Measurements from ENCODE around the gene RGS7. TPM values are rescaled to one million over a fixed set of nuclear protein-coding genes. Genes with fewer than 3 reads are reported as not detected.

RGS7 gene
- total RNA-seq, 4 donors from 2014 or later, result 0.27 TPM; not detected in 3

- Histone ChIP-seq H3K4me1 (no peaks in the 10 kb centered on the region), H3K9me3 (peaks cover 0 to 13% (median 0%) of the 10 kb centered on the region in 3 donors), H3K27ac (no peak overlapping the region), H3K36me3 (no peaks in the 10 kb centered on the region), H3K27me3 (peaks cover 7% of the 10 kb centered on the region), H3K4me3 (no peak overlapping the region)
- no peak for ATAC-seq
- TF ChIP-seq, protein P1, sequence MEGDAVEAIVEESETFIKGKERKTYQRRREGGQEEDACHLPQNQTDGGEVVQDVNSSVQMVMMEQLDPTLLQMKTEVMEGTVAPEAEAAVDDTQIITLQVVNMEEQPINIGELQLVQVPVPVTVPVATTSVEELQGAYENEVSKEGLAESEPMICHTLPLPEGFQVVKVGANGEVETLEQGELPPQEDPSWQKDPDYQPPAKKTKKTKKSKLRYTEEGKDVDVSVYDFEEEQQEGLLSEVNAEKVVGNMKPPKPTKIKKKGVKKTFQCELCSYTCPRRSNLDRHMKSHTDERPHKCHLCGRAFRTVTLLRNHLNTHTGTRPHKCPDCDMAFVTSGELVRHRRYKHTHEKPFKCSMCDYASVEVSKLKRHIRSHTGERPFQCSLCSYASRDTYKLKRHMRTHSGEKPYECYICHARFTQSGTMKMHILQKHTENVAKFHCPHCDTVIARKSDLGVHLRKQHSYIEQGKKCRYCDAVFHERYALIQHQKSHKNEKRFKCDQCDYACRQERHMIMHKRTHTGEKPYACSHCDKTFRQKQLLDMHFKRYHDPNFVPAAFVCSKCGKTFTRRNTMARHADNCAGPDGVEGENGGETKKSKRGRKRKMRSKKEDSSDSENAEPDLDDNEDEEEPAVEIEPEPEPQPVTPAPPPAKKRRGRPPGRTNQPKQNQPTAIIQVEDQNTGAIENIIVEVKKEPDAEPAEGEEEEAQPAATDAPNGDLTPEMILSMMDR (IDR thresholded peaks at IDR 0.05), result no peak
- TF ChIP-seq POLR2AphosphoS5 (IDR thresholded peaks at IDR 0.05), result no peak
- TF ChIP-seq POLR2A (IDR thresholded peaks at IDR 0.05), result no peak
- no peak for TF ChIP-seq EP300 (IDR thresholded peaks at IDR 0.05)
- WGBS, 2 donors (ENCODE audit: low coverage in 1 of 2), result 73 to 100% methylated on average over 1 to 6 of the region's 6 CpGs
These were observed 144.4 kb downstream of the RGS7 start for GRCh38 chr1:241212628-241213027.

GRCh38 chr1:241208910-241209379, 148.1 kb downstream of the RGS7 start:
- TF ChIP-seq, protein P1 (IDR thresholded peaks at IDR 0.05), result no peak
- TF ChIP-seq POLR2A (IDR thresholded peaks at IDR 0.05) (no peak), EP300 (IDR thresholded peaks at IDR 0.05) (no peak), POLR2AphosphoS5 (IDR thresholded peaks at IDR 0.05) (no peak)
- H3K36me3 ChIP-seq, result no peaks in the 10 kb centered on the region
- no peaks in the 10 kb centered on the region for H3K9me3 ChIP-seq
- WGBS, 2 donors (ENCODE audit: low coverage in 1 of 2), result 89 to 100% methylated on average over 2 to 7 of the region's 7 CpGs
- H3K4me3 ChIP-seq, result no peak overlapping the region
- peaks cover 7% of the 10 kb centered on the region for H3K27me3 ChIP-seq
- no peak overlapping the region for H3K27ac ChIP-seq
- no peaks in the 10 kb centered on the region for H3K4me1 ChIP-seq
- ATAC-seq, result no peak

DNA sequence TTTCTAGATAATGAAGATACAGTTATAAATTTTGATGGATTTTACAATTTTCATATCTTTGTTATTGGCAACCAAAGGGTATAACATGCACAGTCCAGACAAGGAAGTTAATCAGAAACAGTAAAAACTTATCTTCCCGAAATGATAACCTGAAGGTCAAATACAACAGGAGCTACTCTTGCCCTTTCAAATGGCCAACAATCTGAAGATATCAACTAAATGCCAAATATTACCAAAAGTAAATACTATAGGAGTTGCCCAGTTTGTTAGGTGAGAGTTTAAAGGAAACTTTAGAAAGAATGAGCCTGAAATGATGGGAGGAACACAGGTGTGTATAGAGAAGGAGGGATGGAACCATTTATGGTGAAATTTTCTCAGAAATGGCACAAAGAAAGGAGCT, 153.2 kb downstream of the RGS7 start:
- peaks cover 7% of the 10 kb centered on the region for H3K27me3 ChIP-seq
- WGBS, 2 donors (ENCODE audit: low coverage in 1 of 2), result 71 to 100% methylated on average over 1 of the region's 1 CpG
- TF ChIP-seq, protein P1 (IDR thresholded peaks at IDR 0.05), result no peak
- TF ChIP-seq POLR2AphosphoS5 (IDR thresholded peaks at IDR 0.05) (no peak), POLR2A (IDR thresholded peaks at IDR 0.05) (no peak), EP300 (IDR thresholded peaks at IDR 0.05) (no peak)
- no peaks in the 10 kb centered on the region for H3K36me3 ChIP-seq
- no peak overlapping the region for H3K27ac ChIP-seq
- no peak for ATAC-seq
- H3K4me1 ChIP-seq, result no peaks in the 10 kb centered on the region
- no peak overlapping the region for H3K4me3 ChIP-seq
- H3K9me3 ChIP-seq, result no peaks in the 10 kb centered on the region

- no peaks in the 10 kb centered on the region for H3K27me3 ChIP-seq
- TF ChIP-seq POLR2A (IDR thresholded peaks at IDR 0.05) (no peak), EP300 (IDR thresholded peaks at IDR 0.05) (no peak), POLR2AphosphoS5 (IDR thresholded peaks at IDR 0.05) (no peak)
- TF ChIP-seq, protein P1 (IDR thresholded peaks at IDR 0.05), result no peak
- H3K27ac ChIP-seq, result no peak overlapping the region
- H3K9me3 ChIP-seq, result no peaks in the 10 kb centered on the region
- WGBS, 2 donors (ENCODE audit: low coverage in 1 of 2), result 10 to 14% methylated on average over 2 to 4 of the region's 4 CpGs
- no peaks in the 10 kb centered on the region for H3K36me3 ChIP-seq
- no peak overlapping the region for H3K4me3 ChIP-seq
- ATAC-seq, result no peak
- H3K4me1 ChIP-seq, result no peaks in the 10 kb centered on the region
These were observed 154.6 kb downstream of the RGS7 start for GRCh38 chr1:241202401-241202800.

DNA sequence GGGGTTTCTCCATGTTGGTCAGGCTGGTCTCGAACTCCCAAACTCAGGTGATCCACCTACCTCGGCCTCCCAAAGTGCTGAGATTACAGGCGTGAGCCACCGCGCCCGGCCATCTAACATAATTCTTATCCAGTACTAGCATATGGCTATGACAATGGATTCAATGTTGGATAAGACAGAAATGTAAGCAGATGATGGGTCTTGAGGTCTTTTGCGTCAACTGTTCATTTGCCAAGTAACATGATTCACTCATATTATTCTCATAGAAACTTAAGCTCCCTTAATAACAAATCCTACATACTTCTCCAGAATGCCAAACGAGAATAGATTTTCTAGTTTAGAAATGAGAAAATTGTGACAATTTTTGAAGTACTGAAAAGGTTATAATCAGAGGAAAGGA, 170.3 kb downstream of the RGS7 start:
- Histone ChIP-seq H3K27me3 (no peaks in the 10 kb centered on the region), H3K27ac (no peak overlapping the region), H3K4me3 (no peak overlapping the region), H3K36me3 (no peaks in the 10 kb centered on the region), H3K4me1 (no peaks in the 10 kb centered on the region), H3K9me3 (no peaks in the 10 kb centered on the region)
- WGBS, 2 donors (ENCODE audit: low coverage in 1 of 2), result 70 to 89% methylated on average over 3 to 7 of the region's 8 CpGs
- TF ChIP-seq POLR2AphosphoS5 (IDR thresholded peaks at IDR 0.05) (no peak), EP300 (IDR thresholded peaks at IDR 0.05) (no peak), POLR2A (IDR thresholded peaks at IDR 0.05) (no peak)
- TF ChIP-seq, protein P1 (IDR thresholded peaks at IDR 0.05), result no peak
- no peak for ATAC-seq

Measured in gastroesophageal sphincter (tissue), 4 donors.